Measurements from ENCODE around the gene RBM15B.
"Not testable (repeated sequence)": the region's sequence is repeated elsewhere in the genome, so short reads cannot be mapped to it uniquely, and the experiment has no call there.

The RBM15B gene, protein sequence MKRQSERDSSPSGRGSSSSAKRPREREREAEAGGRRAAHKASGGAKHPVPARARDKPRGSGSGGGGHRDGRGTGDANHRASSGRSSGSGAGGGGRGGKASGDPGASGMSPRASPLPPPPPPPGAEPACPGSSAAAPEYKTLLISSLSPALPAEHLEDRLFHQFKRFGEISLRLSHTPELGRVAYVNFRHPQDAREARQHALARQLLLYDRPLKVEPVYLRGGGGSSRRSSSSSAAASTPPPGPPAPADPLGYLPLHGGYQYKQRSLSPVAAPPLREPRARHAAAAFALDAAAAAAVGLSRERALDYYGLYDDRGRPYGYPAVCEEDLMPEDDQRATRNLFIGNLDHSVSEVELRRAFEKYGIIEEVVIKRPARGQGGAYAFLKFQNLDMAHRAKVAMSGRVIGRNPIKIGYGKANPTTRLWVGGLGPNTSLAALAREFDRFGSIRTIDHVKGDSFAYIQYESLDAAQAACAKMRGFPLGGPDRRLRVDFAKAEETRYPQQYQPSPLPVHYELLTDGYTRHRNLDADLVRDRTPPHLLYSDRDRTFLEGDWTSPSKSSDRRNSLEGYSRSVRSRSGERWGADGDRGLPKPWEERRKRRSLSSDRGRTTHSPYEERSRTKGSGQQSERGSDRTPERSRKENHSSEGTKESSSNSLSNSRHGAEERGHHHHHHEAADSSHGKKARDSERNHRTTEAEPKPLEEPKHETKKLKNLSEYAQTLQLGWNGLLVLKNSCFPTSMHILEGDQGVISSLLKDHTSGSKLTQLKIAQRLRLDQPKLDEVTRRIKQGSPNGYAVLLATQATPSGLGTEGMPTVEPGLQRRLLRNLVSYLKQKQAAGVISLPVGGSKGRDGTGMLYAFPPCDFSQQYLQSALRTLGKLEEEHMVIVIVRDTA

DNA sequence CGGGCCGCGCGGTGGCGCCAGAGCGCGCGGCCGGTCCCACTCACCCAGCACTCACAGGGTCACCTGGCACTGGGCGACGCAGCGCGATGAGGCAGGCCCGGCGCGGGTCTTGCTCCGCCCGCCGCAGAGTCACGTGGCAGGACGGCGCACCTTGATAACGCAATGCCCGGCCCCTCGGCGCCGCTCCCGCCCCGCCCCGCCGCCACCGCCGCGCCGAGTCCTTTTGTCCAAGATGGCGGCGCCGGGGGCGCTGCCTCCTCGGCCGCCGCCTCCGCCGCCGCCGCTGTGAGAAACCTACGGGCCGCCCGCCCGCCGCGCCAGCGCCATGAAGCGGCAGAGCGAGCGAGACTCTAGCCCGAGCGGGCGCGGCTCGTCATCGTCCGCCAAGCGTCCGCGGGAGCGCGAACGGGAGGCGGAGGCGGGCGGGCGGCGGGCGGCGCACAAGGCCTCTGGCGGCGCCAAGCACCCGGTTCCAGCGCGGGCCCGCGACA is at the start of gene RBM15B:
RBM15B (plus strand) TSS at position 211 of the 491 bp plus-strand sequence; CDS start at position 326, 115 bp downstream.
- DNase-seq, result peak; percentile 59 to 70

DNA sequence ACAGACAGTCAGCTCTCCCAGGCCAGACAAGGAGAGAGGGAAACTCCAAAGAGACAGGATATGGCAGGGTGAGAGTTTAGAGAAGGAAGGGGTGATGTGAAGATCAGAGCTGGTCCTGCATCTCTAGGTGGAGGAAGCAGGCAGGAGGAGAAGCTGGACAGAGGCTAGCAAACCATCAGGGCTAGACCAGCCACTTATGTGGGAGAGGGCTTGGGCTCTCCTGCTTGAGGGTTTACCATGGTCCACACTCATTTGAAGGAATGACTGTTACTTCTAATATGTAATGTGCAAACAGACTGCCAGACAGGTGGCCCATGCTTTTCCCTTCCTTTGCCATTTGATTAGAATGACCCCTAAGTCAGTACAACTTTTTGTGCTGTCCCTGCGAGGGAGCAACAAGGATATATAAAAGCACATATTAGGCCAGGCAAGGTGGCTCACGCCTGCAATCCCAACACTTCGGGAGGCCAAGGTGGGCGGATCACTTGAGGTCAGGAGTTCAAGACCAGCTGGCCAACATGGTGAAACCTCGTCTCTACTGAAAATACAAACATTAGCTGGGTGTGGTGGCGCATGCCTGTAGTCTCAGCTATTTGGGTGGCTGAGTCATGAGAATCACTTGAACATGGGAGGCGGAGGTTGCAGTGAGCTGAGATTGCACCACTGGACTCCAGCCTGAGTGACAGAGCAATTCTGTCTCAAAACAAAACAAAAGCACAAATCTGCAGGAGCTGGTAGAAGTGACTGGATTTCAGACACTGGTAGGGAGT is 47.0 kb upstream of the RBM15B start:
- DNase-seq, result no peak

DNA sequence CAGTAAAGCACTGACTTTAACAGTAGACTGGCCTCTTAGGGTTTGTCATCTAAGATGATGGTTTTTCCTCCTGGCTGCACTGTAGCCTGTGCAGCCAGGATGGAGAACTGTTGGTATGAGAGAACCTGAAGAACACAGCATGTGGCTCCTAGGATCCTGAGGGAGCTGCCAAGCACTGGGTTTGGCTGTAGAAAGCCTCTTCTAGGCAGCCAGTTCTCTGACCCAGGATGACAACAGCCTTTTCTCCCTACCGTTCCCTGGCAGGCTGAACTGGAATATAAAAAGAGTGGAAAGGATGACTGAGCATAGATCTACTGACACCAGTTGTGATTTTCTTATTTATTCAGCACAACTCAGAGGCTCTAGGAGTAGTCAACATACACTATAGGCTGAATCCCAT is 40.3 kb upstream of the RBM15B start:
- peak; percentile 45 to 58 for DNase-seq

DNA sequence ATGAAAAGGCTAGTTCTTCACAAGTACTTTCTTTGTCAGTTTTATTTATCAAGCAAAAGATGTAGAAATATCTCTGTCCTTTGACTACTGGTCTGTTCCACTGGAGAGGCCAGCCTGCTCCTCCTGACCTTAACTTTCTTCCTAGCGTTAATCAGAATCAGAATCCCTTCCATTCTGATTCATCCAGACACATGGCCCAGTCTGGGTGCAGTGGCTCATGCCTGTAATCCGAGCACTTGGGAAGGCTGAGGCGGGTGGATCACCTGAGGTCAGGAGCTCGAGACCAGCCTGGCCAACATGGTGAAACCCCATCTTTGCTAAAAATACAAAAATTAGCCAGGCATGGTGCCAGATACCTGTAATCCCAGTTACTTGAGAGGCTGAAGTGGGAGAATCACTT is 38.0 kb upstream of the RBM15B start:
- no peak for DNase-seq

DNA sequence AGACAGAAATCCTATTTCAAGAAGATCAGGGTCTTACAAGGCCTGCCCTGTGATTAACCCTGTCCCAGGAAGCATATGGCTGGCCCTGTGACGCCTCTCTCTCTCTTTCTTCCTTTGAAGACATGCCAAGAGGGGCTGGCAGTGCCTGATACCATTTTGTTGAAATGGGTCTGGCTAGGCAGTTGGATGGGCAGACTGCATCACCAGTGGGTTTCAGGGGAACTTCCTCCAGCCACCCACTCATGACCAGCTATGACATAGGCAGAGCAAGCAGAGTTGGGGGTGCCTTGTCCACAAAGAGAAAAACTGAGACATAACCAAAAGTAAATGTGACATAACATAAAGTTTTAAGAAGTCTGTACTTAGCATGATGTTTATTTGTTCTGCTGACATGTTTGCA is 37.4 kb upstream of the RBM15B start:
- DNase-seq, result no peak

DNA sequence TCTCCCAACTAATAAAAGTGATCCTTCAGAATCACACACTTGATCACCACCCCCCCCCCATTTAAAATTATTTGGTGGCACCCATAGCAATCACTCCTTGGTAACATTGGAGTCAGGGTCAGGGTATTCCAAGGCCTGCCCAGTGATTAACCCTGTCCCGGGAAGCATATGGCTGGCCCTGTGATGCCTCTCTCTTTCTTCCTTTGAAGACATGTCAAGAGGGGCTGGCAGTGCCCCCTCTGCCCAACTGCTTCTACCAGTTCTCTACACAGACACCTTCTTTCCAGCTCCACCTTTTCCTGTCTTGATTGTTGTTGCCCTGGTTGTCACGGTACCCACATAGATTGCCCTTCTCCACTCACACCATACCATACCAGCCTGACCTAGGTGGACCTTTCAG is 36.9 kb upstream of the RBM15B start:
- no peak for DNase-seq

DNA sequence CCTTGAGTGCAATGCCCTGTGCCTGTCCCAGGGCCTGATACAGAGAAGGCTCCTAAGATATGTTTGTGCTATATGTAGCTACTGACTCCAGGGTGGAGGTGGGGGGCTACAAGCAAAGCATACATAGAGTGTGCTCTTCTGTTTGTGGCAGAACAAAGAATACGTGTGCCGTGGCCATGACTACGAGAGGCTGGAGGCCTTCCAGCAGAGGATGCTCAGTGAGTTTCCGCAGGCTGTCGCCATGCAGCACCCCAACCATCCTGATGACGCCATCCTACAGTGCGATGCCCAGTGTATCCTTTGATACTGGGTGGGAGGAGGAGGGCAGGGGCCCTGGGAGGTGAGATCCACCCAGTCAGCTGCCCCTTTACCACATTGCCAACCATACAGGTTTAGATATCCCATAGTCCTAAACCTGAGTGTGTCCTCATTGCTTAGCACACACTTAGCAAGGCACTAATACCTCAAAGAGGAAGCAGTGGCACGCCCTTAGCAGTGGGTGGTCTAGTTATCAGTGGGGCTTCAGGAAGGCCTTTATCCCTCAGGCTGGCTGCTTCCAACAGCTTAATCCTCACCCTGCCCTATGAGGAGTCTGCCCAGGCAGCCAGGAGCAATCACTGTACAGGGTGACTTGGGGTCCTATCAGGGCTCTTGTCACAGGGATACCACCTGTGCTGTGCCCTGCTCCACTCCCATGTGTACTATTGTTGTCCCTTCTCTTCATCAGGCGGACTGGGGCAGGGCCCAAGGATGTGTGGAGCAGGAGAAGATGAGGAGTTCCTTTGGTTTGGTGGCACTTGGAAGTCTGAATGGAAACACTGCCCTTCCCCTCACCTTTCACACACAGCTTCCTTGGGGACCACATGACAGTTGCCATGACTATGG is 36.1 kb upstream of the RBM15B start:
- no peak for DNase-seq

DNA sequence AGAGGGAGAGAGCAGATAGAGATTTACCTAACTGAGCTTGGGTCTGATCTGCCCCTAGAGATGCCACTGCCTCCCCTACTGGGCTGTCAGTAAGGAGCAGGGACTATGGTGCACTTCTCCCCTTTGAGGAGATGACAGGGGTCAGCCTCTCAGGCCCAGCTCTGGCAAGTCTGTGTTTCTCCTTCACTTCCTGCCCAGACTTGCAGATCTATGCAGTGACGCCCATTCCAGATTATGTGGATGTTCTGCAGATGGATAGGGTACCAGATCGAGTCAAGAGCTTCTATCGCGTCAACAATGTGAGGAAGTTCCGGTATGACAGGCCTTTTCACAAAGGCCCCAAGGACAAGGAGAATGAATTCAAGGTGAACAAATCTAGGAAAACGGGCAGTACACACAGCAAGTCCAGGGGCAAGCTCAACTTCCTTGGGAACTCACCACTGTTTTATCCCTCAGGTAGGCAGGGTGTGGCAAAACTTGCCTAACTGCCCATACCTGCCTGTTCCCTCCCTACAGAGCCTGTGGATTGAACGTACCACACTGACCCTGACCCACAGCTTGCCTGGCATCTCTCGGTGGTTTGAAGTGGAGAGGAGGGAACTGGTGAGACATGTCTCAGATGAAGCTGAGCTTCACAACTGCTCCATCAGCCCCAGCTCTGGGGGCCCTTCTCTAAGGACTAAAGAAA is 35.0 kb upstream of the RBM15B start:
- no peak for DNase-seq

DNA sequence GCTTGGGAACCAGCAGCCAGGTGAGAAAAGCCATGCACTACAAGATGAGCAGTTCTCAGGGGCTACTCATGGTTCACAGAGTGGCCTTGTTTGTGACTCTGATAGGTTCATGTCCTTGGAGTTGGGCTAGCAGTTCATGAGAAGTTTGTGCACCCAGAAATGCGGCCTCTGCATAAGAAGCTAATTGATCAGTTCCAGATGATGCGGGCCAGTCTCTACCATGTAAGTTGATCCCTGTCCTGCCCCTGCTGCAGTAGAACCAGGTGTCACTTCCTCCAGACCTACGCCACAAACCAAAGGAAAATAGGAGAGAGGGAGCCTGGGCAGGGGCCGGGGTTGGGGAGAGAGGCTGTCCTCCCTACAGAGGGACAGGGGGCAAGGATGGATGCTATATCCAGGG is 33.2 kb upstream of the RBM15B start:
- no peak for DNase-seq

DNA sequence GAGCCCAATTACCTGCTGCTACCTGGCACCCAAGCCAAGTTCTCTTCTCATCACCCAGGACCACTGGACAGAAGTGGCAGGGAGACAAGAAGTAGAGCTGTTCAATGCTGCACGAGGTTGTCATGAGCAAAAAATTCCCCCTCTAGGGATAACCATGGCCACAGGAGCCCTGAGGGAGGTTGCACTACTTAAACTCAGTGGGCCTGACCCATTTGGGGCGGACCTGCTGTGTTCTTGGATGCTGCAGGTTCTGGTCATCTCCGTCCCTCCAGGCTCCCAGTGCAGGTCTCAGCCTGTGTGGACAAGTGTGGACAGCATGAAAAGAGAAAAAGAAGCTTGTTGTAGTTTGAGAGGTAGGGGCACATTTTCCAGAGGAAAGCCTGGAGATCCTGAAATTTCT is 32.1 kb upstream of the RBM15B start:
- no peak for DNase-seq

DNA sequence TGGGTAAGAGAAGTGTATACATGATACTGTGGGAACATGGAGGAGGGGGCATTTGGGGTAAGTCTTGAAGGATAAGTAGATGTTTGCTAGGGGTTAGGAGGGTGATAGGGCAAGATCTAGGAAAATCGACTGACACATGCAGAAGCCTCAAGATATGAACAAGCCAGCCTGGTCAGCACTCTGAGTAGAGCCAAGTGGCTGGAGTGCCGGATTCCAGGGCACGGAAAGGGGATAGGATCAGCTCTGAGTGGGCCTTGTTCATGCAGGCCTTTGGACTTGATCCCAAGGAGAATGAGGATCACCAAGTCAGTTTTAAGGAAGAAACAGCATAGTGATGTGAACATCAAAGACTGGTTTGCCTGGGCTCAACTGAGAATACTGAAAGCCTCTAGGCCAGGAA is 30.3 kb upstream of the RBM15B start:
- DNase-seq, result no peak

DNA sequence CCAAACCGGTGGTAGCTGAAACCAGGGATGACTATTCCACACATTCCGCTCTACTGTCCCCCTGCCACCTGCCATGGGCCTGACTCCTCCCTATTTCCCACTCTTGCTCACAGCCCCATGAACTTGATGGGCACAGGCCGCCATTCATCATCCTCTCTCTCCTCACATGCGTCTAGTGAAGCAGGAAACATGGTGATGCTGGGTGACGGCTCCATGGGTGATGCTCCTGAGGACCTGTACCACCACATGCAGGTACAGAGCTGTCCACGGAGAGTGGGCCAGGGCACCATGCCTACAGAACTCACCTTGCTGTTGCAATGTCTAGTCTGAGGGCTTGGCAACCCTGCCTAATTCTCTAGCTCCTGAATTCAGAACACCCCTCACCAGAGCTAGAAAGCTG is 29.3 kb upstream of the RBM15B start:
- DNase-seq, result no peak

DNA sequence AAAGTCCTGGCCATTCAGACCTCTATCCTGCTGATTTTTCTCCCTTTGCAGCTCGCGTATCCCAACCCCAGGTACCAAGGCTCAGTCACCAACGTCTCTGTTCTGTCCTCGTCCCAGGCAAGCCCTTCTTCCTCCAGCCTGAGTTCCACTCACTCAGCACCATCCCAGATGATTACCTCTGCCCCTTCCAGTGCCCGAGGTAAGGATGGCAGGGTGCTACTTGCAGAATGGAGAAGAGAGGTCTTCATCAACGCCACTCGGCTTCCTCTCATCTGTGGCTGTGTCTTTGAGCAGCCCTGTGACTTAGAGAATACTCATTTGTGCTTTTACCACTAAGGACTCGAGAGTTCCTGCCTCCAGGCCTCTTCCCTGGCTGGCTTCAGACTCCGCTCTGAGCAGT is 28.6 kb upstream of the RBM15B start:
- no peak for DNase-seq

DNA sequence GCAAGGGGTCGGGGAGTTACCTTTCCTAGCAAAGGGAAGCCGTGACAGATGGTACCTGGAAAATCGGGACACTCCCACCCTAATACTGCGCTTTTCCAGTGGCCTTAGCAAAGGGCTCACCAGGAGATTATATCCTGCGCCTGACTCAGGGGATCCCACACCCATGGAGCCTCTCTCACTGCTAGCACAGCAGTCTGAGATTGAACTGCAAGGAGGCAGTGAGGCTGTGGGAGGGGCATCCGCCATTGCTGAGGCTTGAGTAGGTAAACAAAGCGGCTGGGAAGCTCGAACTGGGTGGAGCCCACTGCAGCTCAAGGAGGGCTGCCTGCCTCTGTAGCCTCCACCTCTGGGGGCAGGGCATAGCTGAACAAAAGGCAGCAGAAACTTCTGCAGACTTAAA is 22.8 kb upstream of the RBM15B start:
- not testable (repeated sequence) for DNase-seq

DNA sequence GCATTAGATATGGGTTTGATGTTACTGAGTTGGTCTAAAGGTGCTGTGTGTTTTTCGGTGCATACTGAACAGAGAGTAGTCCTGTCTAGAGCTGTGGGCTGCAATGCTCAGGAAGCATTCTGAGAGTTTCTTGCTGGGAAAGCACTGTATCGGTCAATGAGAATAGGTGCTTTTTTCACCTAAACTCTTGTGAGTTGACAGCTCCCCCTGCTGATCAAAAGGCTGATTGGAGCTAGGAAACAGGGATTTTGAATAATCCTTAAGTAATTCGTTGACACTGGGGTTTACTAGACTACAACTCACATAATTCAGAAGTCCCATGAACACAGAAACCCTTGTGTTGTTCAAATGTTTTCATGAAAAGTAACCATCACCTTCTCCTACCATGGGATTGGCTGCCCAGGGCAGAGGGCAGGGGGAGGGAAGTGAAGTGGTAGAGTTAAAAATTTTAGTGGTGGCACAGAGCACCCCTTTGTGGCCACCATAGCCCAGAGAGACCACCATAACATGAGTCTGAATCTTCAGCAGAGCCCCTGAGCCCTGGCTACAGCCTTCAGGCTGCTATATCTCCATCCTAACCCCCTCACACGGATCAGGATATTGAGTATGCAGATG is 19.0 kb upstream of the RBM15B start:
- peak in 1 of 2 experiments; percentile 10 for DNase-seq

DNA sequence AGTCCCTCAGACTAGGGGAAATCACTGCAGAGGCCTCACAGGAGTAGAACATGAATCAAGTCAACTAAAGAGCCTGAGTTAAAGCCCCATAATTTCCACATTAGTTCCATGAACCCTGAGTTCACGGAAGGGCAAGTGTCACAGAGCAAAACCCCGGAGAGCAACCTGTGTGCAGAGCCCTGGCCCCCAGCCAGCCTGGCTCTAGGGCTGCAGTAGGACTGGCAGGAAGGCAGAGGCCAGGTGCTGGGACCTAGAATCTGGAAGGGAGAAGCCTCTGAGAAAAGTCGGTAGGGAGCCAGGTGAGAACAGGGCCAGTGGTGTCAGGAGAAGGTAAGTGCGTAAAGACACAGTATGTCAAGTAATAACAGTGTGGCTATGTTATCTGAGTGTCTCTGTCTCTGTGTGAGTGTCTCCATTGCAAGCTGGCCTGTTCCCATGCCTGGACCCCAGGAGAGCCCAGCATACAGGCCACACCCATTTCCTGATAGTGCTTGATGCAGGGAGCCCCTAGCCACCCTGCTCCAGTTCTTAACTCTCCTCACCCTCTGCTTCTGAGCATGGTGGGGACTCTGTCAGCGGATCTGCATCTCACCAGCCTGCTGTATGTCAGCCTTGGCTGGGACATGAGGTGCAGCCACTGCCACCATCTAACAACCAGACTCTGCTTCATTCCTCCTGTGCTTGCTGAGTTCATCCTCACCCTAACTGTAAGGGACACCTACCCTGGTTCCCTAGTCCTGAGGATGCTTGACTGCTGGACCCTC is 17.2 kb upstream of the RBM15B start:
- no peak for DNase-seq

DNA sequence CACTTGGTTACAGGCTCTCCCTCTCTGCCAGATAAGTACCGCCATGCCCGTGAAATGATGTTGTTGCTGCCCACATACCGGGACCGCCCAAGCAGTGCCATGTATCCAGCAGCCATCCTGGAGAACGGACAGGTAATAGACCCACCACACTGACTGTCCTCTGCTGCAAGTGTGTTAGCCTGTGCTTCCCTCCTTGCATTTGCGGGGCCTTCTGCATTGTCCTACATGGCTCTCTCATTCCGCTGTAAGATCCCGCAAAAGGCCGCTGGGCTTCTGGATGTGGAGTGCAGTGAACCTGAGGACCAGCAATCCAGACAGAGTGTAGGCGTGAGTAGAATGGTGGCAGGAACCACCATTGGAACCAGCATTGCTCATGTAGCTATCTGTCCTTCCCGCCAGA is 16.6 kb upstream of the RBM15B start:
- DNase-seq, result no peak

DNA sequence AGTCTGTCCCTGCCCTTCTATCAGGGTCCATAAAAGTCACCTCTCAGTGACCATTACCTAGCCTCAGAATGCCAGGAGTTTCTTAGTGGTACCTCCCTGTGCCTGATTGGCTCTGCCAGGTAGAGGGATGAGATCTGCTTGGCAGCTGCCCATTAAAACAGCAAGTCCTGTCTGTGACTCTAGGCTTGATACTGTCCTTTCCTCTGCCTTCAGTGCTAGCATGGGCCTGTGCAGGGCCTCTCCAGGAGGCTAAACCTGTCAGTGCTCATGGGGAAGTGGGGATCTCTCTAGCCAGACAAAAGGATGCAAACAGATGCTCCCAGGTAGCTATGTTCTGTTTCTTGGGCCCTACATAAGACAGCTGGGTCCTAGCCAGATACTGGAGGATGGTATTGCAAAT is 15.9 kb upstream of the RBM15B start:
- DNase-seq, result peak in 1 of 2 experiments; percentile 6

DNA sequence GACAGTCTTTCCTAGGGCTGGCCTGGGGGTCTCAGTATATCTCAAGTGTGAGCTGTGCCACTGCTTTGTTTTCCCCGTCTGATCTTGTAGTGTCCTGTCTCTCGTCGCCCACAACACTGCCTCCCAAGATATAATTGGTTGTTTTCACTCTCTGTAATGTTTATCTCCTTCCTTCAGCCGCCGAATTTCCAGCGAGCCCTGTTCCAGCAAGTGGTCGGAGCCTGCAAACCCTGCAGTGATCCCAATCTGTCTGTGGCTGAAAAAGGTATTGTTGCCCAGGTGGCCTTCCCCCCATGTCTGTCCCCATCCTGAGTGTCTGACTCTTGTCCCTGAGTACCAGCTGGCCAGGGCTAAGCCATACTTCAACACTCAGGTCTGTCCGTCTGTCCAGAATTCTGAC is 15.5 kb upstream of the RBM15B start:
- DNase-seq, result peak in 1 of 2 experiments; percentile 9

DNA sequence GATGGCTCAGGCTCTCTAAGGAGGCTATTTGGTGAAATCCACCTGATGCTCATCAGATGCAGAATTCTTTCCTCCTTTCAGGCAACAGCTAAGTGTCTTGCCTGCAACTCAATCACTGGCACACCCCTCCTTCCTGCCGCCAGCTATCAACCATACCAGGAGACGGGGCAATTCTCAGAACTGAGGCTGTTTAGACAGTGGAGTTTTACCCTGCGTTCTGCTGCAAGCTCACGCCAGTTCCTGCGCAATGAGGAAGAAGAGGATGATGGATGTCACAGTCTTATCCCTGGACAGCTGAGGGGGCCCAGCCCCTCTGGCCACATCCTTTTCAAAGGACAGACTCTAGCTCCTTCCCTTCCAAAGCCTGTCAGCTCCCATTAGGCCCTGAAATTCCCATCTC is 13.0 kb upstream of the RBM15B start:
- no peak for DNase-seq
